BJ (cell line): ENCODE measurements around the gene SGTB. TPM values are rescaled to one million over a fixed set of nuclear protein-coding genes. Genes with fewer than 3 reads are reported as not detected.
"Not testable (repeated sequence)": the region's sequence is repeated elsewhere in the genome, so short reads cannot be mapped to it uniquely, and the experiment has no call there.

Source experiments
- CTCF ChIA-PET: fragments of 350-600 bp; formaldehyde crosslinking; extraction: SDS; loops from one replicate; lab custom pipeline; 2021; ENCODE audit warnings: antibody characterized with exemption, inconsistent platforms; lab: Yijun Ruan, JAX
- POLR2A ChIA-PET: fragments of 300-600 bp; sonication (Branson Sonifier 250); formaldehyde crosslinking; extraction: SDS; loops from one replicate; lab custom pipeline; 2021; ENCODE audit warnings: antibody characterized with exemption; lab: Charles Lee
- DNase-seq: peaks from one replicate; pipeline ENCODE4 v3.0.0-alpha.2; 2011; ENCODE audit warnings: low read depth
- H3K27me3 ChIP-seq: 2 replicates; pipeline ENCODE4 v1.6.0; 2011; ENCODE audit warnings: low read length; ENCODE audit not compliant: control insufficient read depth, insufficient read depth
- H3K36me3 ChIP-seq: 2 replicates; pipeline ENCODE4 v1.5.1; 2011; ENCODE audit warnings: low read length; ENCODE audit not compliant: control insufficient read depth, insufficient read depth
- H3K4me3 ChIP-seq: 2 replicates; pipeline ENCODE4 v1.5.1; 2011; ENCODE audit warnings: low read depth, mild to moderate bottlenecking, control low read depth, low read length
- polyA plus RNA-seq: library from polyadenylated mRNA; depleted of rRNA; stranded (reverse); fragments of >200 nt; gene quantifications from 2 replicates; pipeline ENCODE4 v1.2.3, GENCODE V29; 2011
- TF ChIP-seq, protein P1 (sequence below): IDR thresholded peaks from 2 replicates; pipeline ENCODE4 v1.5.1; 2011; ENCODE audit warnings: low read depth, mild to moderate bottlenecking, control low read depth, inconsistent platforms, low read length, moderate library complexity; ENCODE audit not compliant: insufficient read depth

Gene SGTB
- polyA plus RNA-seq, 1 experiment: 6.5 TPM

DNA sequence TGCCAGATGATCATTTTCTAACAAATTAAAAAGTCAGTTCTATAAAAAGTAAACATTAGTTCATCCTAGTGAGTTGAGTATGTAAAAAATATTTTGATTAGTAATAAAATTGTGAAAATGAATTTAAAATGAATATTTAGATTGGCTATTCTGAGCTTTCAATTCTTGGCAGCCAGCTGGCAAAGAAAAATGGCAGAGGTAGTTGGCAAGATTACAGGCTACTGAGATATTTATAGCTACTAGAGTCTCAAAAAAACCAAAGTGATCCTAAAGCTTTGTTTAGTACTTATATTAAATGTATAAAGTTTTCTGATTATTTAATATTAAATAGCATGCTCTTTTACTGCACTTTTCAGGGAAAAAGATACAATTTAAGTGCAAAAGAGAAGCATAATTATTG is 25.0 kb downstream of the SGTB start:
- Histone ChIP-seq H3K36me3 (no peaks in the 10 kb centered on the region), H3K27me3 (no peaks in the 10 kb centered on the region), H3K4me3 (no peak overlapping the region)
- CTCF ChIA-PET: no interaction called here
- TF ChIP-seq, protein P1, sequence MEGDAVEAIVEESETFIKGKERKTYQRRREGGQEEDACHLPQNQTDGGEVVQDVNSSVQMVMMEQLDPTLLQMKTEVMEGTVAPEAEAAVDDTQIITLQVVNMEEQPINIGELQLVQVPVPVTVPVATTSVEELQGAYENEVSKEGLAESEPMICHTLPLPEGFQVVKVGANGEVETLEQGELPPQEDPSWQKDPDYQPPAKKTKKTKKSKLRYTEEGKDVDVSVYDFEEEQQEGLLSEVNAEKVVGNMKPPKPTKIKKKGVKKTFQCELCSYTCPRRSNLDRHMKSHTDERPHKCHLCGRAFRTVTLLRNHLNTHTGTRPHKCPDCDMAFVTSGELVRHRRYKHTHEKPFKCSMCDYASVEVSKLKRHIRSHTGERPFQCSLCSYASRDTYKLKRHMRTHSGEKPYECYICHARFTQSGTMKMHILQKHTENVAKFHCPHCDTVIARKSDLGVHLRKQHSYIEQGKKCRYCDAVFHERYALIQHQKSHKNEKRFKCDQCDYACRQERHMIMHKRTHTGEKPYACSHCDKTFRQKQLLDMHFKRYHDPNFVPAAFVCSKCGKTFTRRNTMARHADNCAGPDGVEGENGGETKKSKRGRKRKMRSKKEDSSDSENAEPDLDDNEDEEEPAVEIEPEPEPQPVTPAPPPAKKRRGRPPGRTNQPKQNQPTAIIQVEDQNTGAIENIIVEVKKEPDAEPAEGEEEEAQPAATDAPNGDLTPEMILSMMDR: no peak
- DNase-seq: no peak
- POLR2A ChIA-PET: no interaction called here

DNA sequence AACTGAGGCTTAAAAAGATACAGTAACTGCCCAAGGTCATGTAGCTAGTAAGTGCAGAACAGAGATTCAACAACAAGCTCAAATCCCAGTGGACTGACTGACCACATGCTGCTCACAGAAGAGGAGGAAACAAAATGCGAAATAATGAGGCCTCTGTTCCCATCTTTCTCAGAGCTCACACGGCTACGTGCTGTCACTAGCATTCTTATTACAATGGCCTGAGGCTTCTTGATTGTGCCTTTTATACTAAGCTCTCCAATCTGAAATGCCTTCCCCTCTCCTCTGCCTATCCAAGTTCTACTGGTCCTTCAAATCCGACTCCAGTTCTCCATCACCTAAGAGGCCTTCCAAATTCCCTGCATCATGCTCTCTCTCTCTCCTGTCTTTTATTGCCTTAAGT is 26.0 kb downstream of the SGTB start:
- ChIA-PET POLR2A (no interaction called here), CTCF (no interaction called here)
- H3K36me3 ChIP-seq: no peaks in the 10 kb centered on the region; the same call in 1 of the 2 replicates

DNA sequence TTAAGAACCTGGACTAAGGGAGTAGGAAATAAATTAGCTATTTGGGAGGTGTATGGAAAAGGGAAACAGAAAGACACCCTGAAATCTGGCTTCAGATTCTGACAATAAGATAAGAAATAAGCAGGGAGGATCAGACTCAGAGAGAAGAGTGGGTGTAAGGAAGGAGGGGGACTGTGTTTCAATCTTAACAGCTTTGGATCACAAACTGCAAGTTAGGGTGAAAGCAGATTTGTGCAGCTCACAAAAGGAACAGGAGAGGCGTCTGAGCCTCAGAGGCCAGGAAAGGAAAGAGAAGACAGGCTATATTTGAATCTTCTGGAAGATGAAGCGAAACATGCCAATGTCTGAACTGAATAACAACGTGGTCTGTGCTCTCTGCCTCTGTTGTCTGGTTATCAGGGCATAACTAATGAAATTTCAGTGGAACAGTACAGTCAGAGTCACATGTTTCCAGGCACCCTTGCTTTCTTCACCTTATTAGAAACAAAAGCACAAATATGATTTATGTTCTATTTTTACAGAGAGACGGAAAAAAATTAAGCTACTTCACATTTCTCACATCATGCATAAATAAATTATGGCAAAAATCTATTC is 26.6 kb downstream of the SGTB start:
- ChIA-PET CTCF (no interaction called here), POLR2A (no interaction called here)
- Histone ChIP-seq H3K36me3 (no peaks in the 10 kb centered on the region; the same call in 1 of the 2 replicates), H3K27me3 (no peaks in the 10 kb centered on the region), H3K4me3 (no peak overlapping the region)
- no peak for DNase-seq
- TF ChIP-seq, protein P1: no peak

More for the DNA sequence above, 26.0 kb downstream of the SGTB start:
- no peak for DNase-seq
- Histone ChIP-seq H3K4me3 (no peak overlapping the region), H3K27me3 (no peaks in the 10 kb centered on the region)
- TF ChIP-seq, protein P1: no peak

DNA sequence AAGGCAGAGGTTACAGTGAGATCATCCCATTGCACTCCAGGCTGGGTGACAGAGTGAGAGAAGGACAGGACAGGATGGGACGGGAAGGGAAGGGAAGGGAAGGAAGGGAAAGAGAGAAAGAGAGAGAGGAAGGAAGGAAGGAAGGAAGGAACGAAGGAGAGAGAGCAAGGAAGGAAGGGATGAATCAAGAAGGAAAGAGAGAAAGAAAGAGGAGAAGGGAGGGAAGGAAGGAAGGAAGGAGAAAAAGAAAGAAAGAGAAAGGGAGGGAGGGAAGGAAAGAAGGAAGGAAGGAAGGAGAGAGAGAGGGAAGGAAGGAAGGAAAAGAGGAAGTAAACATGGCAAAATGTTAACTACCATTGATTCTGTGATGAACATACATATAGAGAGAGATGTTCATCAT is 28.8 kb downstream of the SGTB start:
- ChIA-PET CTCF (interaction anchor here (1.5 kb wide), 1 partner anchor 8 kb away, joined by 3 read pairs; no protein-coding TSS in a partner anchor), POLR2A (no interaction called here)

DNA sequence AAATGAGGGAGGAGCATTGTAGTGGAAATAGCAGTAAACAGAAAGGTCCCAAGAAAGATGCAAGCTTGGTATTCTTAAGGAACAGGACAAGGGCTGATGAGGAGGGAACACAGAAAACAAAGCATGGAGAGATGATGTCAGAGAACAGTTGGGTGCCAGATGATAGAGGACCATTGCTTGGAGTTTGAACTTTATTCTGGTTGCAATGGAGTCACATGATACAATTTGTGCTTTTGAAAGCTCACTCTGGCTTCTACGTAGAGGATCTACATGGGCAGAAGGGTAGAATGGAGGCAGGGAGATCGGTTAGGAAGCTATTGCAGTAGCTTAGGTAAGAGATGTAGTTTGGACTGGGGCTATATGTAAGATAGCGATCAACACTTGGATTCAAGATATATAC is 39.8 kb downstream of the SGTB start:
- peaks cover 4% of the 10 kb centered on the region; the same call in 1 of the 2 replicates for H3K36me3 ChIP-seq
- TF ChIP-seq, protein P1: no peak
- ChIA-PET POLR2A (no interaction called here), CTCF (no interaction called here)
- H3K4me3 ChIP-seq: no peak overlapping the region
- H3K27me3 ChIP-seq: no peaks in the 10 kb centered on the region
- no peak for DNase-seq

More for the DNA sequence above, 28.8 kb downstream of the SGTB start:
- no peak for DNase-seq
- TF ChIP-seq, protein P1: no peak
- no peaks in the 10 kb centered on the region; the same call in 1 of the 2 replicates for H3K36me3 ChIP-seq
- no peak overlapping the region for H3K4me3 ChIP-seq
- H3K27me3 ChIP-seq: no peaks in the 10 kb centered on the region

DNA sequence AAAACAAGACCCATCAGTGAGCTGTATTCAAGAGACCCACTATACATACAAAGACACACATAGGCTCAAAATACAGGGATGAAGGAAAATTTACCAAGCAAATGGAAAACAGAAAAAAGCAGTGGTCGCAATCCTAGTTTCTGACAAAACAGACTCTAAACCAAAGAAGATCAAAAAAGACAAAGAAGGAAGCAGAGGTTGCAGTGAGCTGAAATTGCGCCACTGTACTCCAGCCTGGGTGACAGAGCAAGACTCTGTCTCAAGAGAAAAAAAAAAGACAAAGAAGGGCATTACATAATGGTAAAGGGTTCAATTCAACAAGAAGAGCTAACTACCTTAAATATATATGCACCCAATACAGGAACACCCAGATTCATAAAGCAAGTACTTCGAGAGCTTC is 45.9 kb downstream of the SGTB start:
- POLR2A ChIA-PET: interaction anchor here (0.6 kb wide), 1 partner anchor 44 kb away, joined by 3 read pairs; no protein-coding TSS in a partner anchor
- not testable (repeated sequence) for DNase-seq
- CTCF ChIA-PET: interaction anchor here (4.8 kb wide), 1 partner anchor 12 kb away, joined by 21 read pairs; no protein-coding TSS in a partner anchor

More for the DNA sequence above, 45.9 kb downstream of the SGTB start:
- H3K27me3 ChIP-seq, H3K36me3 ChIP-seq, H3K4me3 ChIP-seq: not testable (repeated sequence)
